Panc1 (cell line): ENCODE measurements around the gene UIMC1. TPM values are rescaled to one million over a fixed set of nuclear protein-coding genes. Genes with fewer than 3 reads are reported as not detected.
"Not testable (repeated sequence)": the region's sequence is repeated elsewhere in the genome, so short reads cannot be mapped to it uniquely, and the experiment has no call there.

ENCODE experiments used
- ATAC-seq: fragments of 200-7000 bp; cut with Tn5 transposase; 2 replicates; pipeline ENCODE4 v1.9.1; 2020; ENCODE audit warnings: mild to moderate bottlenecking, moderate library complexity
- BruUV-seq: library from RNA; stranded (reverse); fragments of 400-500 nt; replicated peaks from 2 replicates; lab custom pipeline; 2021; lab: Mats Ljungman, UMichigan
- CTCF ChIA-PET: fragments of 300-600 bp; sonication (Branson Sonifier 250); formaldehyde crosslinking; loops from one replicate; lab custom pipeline; 2022; ENCODE audit warnings: antibody characterized with exemption; lab: Charles Lee
- POLR2A ChIA-PET: fragments of 300-600 bp; sonication (Branson Sonifier 250); formaldehyde crosslinking; loops from one replicate; lab custom pipeline; 2022; ENCODE audit warnings: antibody characterized with exemption; lab: Charles Lee
- DNase-seq: peaks from one replicate; pipeline ENCODE4 v3.0.0-alpha.2; 2010; ENCODE audit warnings: low read depth, low spot score
- H3K27ac ChIP-seq: 2 replicates; pipeline ENCODE4 v1.5.1; 2011; ENCODE audit warnings: mild to moderate bottlenecking, low read length, inconsistent platforms
- H3K27me3 ChIP-seq: fragments of 200-500 bp; sonication (Bioruptor generic); 2 replicates; pipeline ENCODE4 v1.6.0; 2014; ENCODE audit warnings: low read length, inconsistent platforms; ENCODE audit not compliant: control insufficient read depth, insufficient read depth
- H3K36me3 ChIP-seq: fragments of 200-500 bp; sonication (Bioruptor generic); 2 replicates; pipeline ENCODE4 v1.5.1; 2014; ENCODE audit warnings: inconsistent platforms, mild to moderate bottlenecking, low read length, moderate library complexity; ENCODE audit not compliant: control insufficient read depth, insufficient read depth
- H3K4me1 ChIP-seq: 2 replicates; pipeline ENCODE4 v1.5.1; 2011; ENCODE audit warnings: inconsistent platforms, mild to moderate bottlenecking, low read length, moderate library complexity; ENCODE audit not compliant: control insufficient read depth, insufficient read depth
- H3K4me3 ChIP-seq, 2 experiments: 2 replicates each; pipeline ENCODE4 v1.5.1; 2011 to 2012; ENCODE audit warnings: low read depth in 2 of 2, low read length in 2 of 2, mild to moderate bottlenecking in 2 of 2, inconsistent platforms in 1 of 2, moderate library complexity in 1 of 2
- H3K9me3 ChIP-seq: fragments of 200-500 bp; sonication (Bioruptor generic); 2 replicates; pipeline ENCODE4 v1.5.1; 2014; ENCODE audit warnings: low read depth, mild to moderate bottlenecking, inconsistent platforms, low read length, moderate library complexity; ENCODE audit not compliant: control insufficient read depth, insufficient read depth
- POLR2AphosphoS5 ChIP-seq: IDR thresholded peaks from 2 replicates; pipeline ENCODE4 v1.6.1; 2012; ENCODE audit warnings: mild to moderate bottlenecking, low read depth, low read length, moderate library complexity
- SIN3A ChIP-seq: IDR thresholded peaks from 2 replicates; pipeline ENCODE4 v1.6.1; 2012; ENCODE audit warnings: low read depth, mild to moderate bottlenecking, low read length, moderate library complexity, borderline replicate concordance; ENCODE audit not compliant: insufficient read depth
- TCF7L2 ChIP-seq: IDR thresholded peaks from 2 replicates; pipeline ENCODE4 v1.6.1; 2011; ENCODE audit warnings: mild to moderate bottlenecking, low read depth, low read length, inconsistent platforms
- in situ Hi-C: cut with HindIII; loops from 2 replicates; pipeline ENCODE4 v1.10.0; 2016; ENCODE audit warnings: low sequenced_read_pairs, low pct_unique_long_range_greater_than_20kb
- intact Hi-C: fragments of 100-400 bp; cut with micrococcal nuclease; formaldehyde crosslinking; loops from one replicate; pipeline ENCODE4 v1.10.0; 2022; ENCODE audit not compliant: unreplicated experiment
- total RNA-seq: library from RNA; stranded (reverse); gene quantifications from one replicate; pipeline ENCODE4 v1.2.1, GENCODE V29; 2021; ENCODE audit not compliant: unreplicated experiment
- TF ChIP-seq, protein P1 (sequence below), 2 experiments: IDR thresholded peaks; 2 replicates each; pipeline ENCODE4 v1.6.1; 2011 to 2012; ENCODE audit warnings: low read depth in 2 of 2, control low read depth in 1 of 2, low read length in 1 of 2, mild to moderate bottlenecking in 1 of 2, moderate library complexity in 1 of 2; ENCODE audit not compliant: insufficient read depth in 1 of 2
- TF ChIP-seq, protein P2 (sequence below): fragments of 450-650 bp; IDR thresholded peaks from 2 replicates; pipeline ENCODE4 v1.5.1; 2017; ENCODE audit warnings: mild to moderate bottlenecking

UIMC1 gene
- total RNA-seq, 1 experiment from 2014 or later = 37.1 TPM

- H3K4me1 ChIP-seq = no peaks in the 10 kb centered on the region; the same call in 1 of the 2 replicates
- H3K4me3 ChIP-seq = no peak overlapping the region
- ATAC-seq = no peak
- peaks cover 4% of the 10 kb centered on the region; the same call in 1 of the 2 replicates for H3K9me3 ChIP-seq
- DNase-seq = no peak
- no peaks in the 10 kb centered on the region for H3K36me3 ChIP-seq
- in situ Hi-C loops = no loop called here
- no peaks in the 10 kb centered on the region for H3K27me3 ChIP-seq
- BruUV-seq = no TSS peak
- H3K27ac ChIP-seq = no peak overlapping the region
- intact Hi-C loops = no loop called here
- TF ChIP-seq TCF7L2 (no peak), SIN3A (no peak), POLR2AphosphoS5 (no peak)
- TF ChIP-seq, protein P1, sequence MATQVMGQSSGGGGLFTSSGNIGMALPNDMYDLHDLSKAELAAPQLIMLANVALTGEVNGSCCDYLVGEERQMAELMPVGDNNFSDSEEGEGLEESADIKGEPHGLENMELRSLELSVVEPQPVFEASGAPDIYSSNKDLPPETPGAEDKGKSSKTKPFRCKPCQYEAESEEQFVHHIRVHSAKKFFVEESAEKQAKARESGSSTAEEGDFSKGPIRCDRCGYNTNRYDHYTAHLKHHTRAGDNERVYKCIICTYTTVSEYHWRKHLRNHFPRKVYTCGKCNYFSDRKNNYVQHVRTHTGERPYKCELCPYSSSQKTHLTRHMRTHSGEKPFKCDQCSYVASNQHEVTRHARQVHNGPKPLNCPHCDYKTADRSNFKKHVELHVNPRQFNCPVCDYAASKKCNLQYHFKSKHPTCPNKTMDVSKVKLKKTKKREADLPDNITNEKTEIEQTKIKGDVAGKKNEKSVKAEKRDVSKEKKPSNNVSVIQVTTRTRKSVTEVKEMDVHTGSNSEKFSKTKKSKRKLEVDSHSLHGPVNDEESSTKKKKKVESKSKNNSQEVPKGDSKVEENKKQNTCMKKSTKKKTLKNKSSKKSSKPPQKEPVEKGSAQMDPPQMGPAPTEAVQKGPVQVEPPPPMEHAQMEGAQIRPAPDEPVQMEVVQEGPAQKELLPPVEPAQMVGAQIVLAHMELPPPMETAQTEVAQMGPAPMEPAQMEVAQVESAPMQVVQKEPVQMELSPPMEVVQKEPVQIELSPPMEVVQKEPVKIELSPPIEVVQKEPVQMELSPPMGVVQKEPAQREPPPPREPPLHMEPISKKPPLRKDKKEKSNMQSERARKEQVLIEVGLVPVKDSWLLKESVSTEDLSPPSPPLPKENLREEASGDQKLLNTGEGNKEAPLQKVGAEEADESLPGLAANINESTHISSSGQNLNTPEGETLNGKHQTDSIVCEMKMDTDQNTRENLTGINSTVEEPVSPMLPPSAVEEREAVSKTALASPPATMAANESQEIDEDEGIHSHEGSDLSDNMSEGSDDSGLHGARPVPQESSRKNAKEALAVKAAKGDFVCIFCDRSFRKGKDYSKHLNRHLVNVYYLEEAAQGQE (IDR thresholded peaks at IDR 0.05; ENCODE audit: insufficient read depth in 1 of 2, low read depth in 2 of 2, low read length in 1 of 2) = no peak
- TF ChIP-seq, protein P2, sequence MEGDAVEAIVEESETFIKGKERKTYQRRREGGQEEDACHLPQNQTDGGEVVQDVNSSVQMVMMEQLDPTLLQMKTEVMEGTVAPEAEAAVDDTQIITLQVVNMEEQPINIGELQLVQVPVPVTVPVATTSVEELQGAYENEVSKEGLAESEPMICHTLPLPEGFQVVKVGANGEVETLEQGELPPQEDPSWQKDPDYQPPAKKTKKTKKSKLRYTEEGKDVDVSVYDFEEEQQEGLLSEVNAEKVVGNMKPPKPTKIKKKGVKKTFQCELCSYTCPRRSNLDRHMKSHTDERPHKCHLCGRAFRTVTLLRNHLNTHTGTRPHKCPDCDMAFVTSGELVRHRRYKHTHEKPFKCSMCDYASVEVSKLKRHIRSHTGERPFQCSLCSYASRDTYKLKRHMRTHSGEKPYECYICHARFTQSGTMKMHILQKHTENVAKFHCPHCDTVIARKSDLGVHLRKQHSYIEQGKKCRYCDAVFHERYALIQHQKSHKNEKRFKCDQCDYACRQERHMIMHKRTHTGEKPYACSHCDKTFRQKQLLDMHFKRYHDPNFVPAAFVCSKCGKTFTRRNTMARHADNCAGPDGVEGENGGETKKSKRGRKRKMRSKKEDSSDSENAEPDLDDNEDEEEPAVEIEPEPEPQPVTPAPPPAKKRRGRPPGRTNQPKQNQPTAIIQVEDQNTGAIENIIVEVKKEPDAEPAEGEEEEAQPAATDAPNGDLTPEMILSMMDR = no peak
- CTCF ChIA-PET = no interaction called here
- POLR2A ChIA-PET = no interaction called here
These were observed 11.5 kb downstream of the UIMC1 start for GRCh38 chr5:176995122-176995490.

- no TSS peak for BruUV-seq
- Histone ChIP-seq H3K4me1 (no peaks in the 10 kb centered on the region; the same call in 1 of the 2 replicates), H3K27ac (no peak overlapping the region), H3K27me3 (no peaks in the 10 kb centered on the region), H3K36me3 (no peaks in the 10 kb centered on the region), H3K4me3 (no peak overlapping the region), H3K9me3 (peaks cover 4% of the 10 kb centered on the region; the same call in 1 of the 2 replicates)
- ATAC-seq = no peak
- TF ChIP-seq, protein P1 (IDR thresholded peaks at IDR 0.05; ENCODE audit: insufficient read depth in 1 of 2, low read depth in 2 of 2, low read length in 1 of 2) = no peak
- TF ChIP-seq SIN3A (no peak), TCF7L2 (no peak), POLR2AphosphoS5 (no peak)
- TF ChIP-seq, protein P2 = no peak
- DNase-seq = no peak
- ChIA-PET POLR2A (no interaction called here), CTCF (no interaction called here)
- intact Hi-C loops (no loop called here), in situ Hi-C loops (no loop called here)
These were observed 12.0 kb downstream of the UIMC1 start for GRCh38 chr5:176994460-176995121.

GRCh38 chr5:176993081-176993480 lies 13.5 kb downstream of the UIMC1 start:
- BruUV-seq, in situ Hi-C loops, ATAC-seq, CTCF ChIA-PET, H3K9me3 ChIP-seq, H3K36me3 ChIP-seq, POLR2A ChIA-PET, H3K4me3 ChIP-seq, DNase-seq, H3K4me1 ChIP-seq, H3K27ac ChIP-seq, H3K27me3 ChIP-seq, intact Hi-C loops: not testable (repeated sequence)
